BJ (cell line): ENCODE measurements around the gene USP3. TPM values are rescaled to one million over a fixed set of nuclear protein-coding genes. Genes with fewer than 3 reads are reported as not detected.
A peak's percentile ranks its signal among the peaks of the same experiment; 100 is the strongest.

ENCODE experiments used
- CTCF ChIA-PET: fragments of 350-600 bp; formaldehyde crosslinking; extraction: SDS; loops from one replicate; lab custom pipeline; 2021; ENCODE audit warnings: antibody characterized with exemption, inconsistent platforms; lab: Yijun Ruan, JAX
- POLR2A ChIA-PET: fragments of 300-600 bp; sonication (Branson Sonifier 250); formaldehyde crosslinking; extraction: SDS; loops from one replicate; lab custom pipeline; 2021; ENCODE audit warnings: antibody characterized with exemption; lab: Charles Lee
- DNase-seq: peaks from one replicate; pipeline ENCODE4 v3.0.0-alpha.2; 2011; ENCODE audit warnings: low read depth
- H3K27me3 ChIP-seq: 2 replicates; pipeline ENCODE4 v1.6.0; 2011; ENCODE audit warnings: low read length; ENCODE audit not compliant: control insufficient read depth, insufficient read depth
- H3K36me3 ChIP-seq: 2 replicates; pipeline ENCODE4 v1.5.1; 2011; ENCODE audit warnings: low read length; ENCODE audit not compliant: control insufficient read depth, insufficient read depth
- H3K4me3 ChIP-seq: 2 replicates; pipeline ENCODE4 v1.5.1; 2011; ENCODE audit warnings: low read depth, mild to moderate bottlenecking, control low read depth, low read length
- polyA plus RNA-seq: library from polyadenylated mRNA; depleted of rRNA; stranded (reverse); fragments of >200 nt; gene quantifications from 2 replicates; pipeline ENCODE4 v1.2.3, GENCODE V29; 2011
- TF ChIP-seq, protein P1 (sequence below): IDR thresholded peaks from 2 replicates; pipeline ENCODE4 v1.5.1; 2011; ENCODE audit warnings: low read depth, mild to moderate bottlenecking, control low read depth, inconsistent platforms, low read length, moderate library complexity; ENCODE audit not compliant: insufficient read depth

The USP3 gene
- polyA plus RNA-seq, 1 experiment = 13.3 TPM

DNA sequence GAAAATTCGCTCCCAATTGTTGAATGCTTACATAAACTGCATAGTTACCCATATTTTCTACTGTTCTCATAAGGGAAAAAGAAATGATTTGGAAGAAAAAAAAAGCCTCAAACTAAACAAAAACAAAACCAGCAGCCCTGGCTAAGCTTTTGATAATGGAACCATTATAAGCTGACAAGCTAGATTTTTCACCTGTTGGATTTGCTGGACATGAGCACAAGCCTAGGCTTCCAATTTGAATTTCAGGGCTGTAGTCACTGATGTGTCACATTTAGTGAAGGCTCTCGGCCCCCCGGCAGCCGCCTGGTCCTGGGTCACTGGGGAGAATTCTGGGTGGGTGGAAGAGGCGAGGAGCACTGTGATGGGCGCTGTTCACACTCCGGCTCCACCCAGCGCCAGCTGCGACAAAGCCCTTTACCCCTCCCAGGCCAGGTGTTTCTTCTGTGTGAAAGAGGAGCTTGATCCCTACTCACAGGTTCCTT lies 97.4 kb downstream of the USP3 start:
- TF ChIP-seq, protein P1, sequence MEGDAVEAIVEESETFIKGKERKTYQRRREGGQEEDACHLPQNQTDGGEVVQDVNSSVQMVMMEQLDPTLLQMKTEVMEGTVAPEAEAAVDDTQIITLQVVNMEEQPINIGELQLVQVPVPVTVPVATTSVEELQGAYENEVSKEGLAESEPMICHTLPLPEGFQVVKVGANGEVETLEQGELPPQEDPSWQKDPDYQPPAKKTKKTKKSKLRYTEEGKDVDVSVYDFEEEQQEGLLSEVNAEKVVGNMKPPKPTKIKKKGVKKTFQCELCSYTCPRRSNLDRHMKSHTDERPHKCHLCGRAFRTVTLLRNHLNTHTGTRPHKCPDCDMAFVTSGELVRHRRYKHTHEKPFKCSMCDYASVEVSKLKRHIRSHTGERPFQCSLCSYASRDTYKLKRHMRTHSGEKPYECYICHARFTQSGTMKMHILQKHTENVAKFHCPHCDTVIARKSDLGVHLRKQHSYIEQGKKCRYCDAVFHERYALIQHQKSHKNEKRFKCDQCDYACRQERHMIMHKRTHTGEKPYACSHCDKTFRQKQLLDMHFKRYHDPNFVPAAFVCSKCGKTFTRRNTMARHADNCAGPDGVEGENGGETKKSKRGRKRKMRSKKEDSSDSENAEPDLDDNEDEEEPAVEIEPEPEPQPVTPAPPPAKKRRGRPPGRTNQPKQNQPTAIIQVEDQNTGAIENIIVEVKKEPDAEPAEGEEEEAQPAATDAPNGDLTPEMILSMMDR = no peak
- no peak for DNase-seq
- CTCF ChIA-PET = interaction anchor here (0.6 to 1.4 kb wide), 4 partner anchors 8 to 833 kb away, joined by 3 to 4 read pairs (median 4); no protein-coding TSS in a partner anchor

DNA sequence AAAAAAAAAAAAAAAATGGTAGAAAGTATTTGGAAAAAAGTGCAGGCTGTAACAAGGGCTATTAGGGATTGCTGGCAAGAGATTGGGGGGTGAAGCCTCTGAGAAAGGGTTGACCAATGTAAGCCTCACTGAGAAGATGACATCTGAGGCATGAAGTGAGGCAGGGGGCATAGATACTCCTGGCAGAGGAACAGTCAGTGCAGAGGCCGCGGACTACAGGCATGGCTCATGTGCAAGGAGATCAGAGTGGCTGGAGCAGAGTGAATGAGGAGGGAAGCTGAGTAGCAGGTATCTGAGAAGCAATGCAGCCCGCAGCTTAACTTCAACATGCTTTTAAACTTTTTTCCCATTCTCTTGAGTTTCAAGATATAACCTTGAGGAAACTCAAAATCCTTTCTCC lies 98.2 kb downstream of the USP3 start:
- ChIA-PET POLR2A (no interaction called here), CTCF (interaction anchor here (0.6 to 1.4 kb wide), 2 partner anchors 8 to 551 kb away, joined by 3 to 4 read pairs; no protein-coding TSS in a partner anchor)
- peaks cover 3% of the 10 kb centered on the region for H3K36me3 ChIP-seq
- TF ChIP-seq, protein P1 = no peak
- no peak overlapping the region for H3K4me3 ChIP-seq
- no peaks in the 10 kb centered on the region for H3K27me3 ChIP-seq
- DNase-seq = no peak

More for the DNA sequence above, 97.4 kb downstream of the USP3 start:
- H3K27me3 ChIP-seq = no peaks in the 10 kb centered on the region
- POLR2A ChIA-PET = interaction anchor here (0.6 kb wide), 1 partner anchor 118 kb away, joined by 3 read pairs; no protein-coding TSS in a partner anchor
- peaks cover 2% of the 10 kb centered on the region for H3K36me3 ChIP-seq
- H3K4me3 ChIP-seq = peak overlapping the region; percentile 81

- CTCF ChIA-PET = interaction anchor here (1.2 kb wide), 1 partner anchor 23 kb away, joined by 3 read pairs; no protein-coding TSS in a partner anchor
- peaks cover 9% of the 10 kb centered on the region for H3K36me3 ChIP-seq
- POLR2A ChIA-PET = no interaction called here
- TF ChIP-seq, protein P1 = no peak
- no peak overlapping the region for H3K4me3 ChIP-seq
- H3K27me3 ChIP-seq = no peaks in the 10 kb centered on the region
- DNase-seq = no peak
Measured at GRCh38 chr15:63603516-63603915, 99.1 kb downstream of the USP3 start.

GRCh38 chr15:63604281-63604680 lies 99.9 kb downstream of the USP3 start:
- H3K36me3 ChIP-seq = peaks cover 12% of the 10 kb centered on the region
- POLR2A ChIA-PET = no interaction called here
- no peaks in the 10 kb centered on the region for H3K27me3 ChIP-seq
- DNase-seq = no peak
- TF ChIP-seq, protein P1 = no peak
- CTCF ChIA-PET = interaction anchor here (0.6 to 1.3 kb wide), 5 partner anchors 22 to 464 kb away, joined by 3 to 4 read pairs (median 3); no protein-coding TSS in a partner anchor
- no peak overlapping the region for H3K4me3 ChIP-seq

- TF ChIP-seq, protein P1 = no peak
- no peak for DNase-seq
- Histone ChIP-seq H3K36me3 (peaks cover 14% of the 10 kb centered on the region), H3K4me3 (no peak overlapping the region), H3K27me3 (no peaks in the 10 kb centered on the region)
- ChIA-PET CTCF (interaction anchor here (0.6 to 1.6 kb wide), 5 partner anchors 8 to 458 kb away, joined by 3 read pairs; partner anchors contain the start of gene FBXL22), POLR2A (no interaction called here)
Measured at GRCh38 chr15:63605036-63605435, 100.6 kb downstream of the USP3 start.
